ENCODE data around the gene NDUFS4. TPM values are rescaled to one million over a fixed set of nuclear protein-coding genes. Genes with fewer than 3 reads are reported as not detected.

Gene NDUFS4
- total RNA-seq, 4 donors from 2014 or later = 78.5 to 120 (median 90.3) TPM

- Histone ChIP-seq H3K4me3 (no peak overlapping the region), H3K36me3 (peaks cover 0 to 4% (median 0%) of the 10 kb centered on the region in 4 donors), H3K27ac (replicated peaks in 1 of 4) (no peak overlapping the region), H3K4me1 (no peaks in the 10 kb centered on the region), H3K27me3 (no peaks in the 10 kb centered on the region), H3K9me3 (no peaks in the 10 kb centered on the region)
- no peak for DNase-seq (ENCODE audit: extremely low spot score)
- 85% methylated on average over 3 of the region's 3 CpGs for WGBS
- TF ChIP-seq POLR2AphosphoS5 (IDR thresholded peaks at IDR 0.05) (no peak), POLR2A (IDR thresholded peaks at IDR 0.05; ENCODE audit: low read depth) (no peak), CTCF (IDR thresholded peaks at IDR 0.05) (no peak), EP300 (IDR thresholded peaks at IDR 0.05) (no peak)
- intact Hi-C loops (cut with DNase I) = no loop called here
Observed at GRCh38 chr5:53677632-53678031, 117.2 kb downstream of the NDUFS4 start.

- intact Hi-C loops (cut with DNase I) = no loop called here
- Histone ChIP-seq H3K27me3 (no peaks in the 10 kb centered on the region), H3K4me1 (no peaks in the 10 kb centered on the region), H3K36me3 (peaks cover 0 to 17% (median 4%) of the 10 kb centered on the region in 4 donors), H3K27ac (replicated peaks in 1 of 4) (no peak overlapping the region), H3K4me3 (no peak overlapping the region), H3K9me3 (no peaks in the 10 kb centered on the region)
- WGBS = 85% methylated on average over 3 of the region's 3 CpGs
- no peak for DNase-seq (ENCODE audit: extremely low spot score)
- TF ChIP-seq CTCF (IDR thresholded peaks at IDR 0.05) (no peak), POLR2AphosphoS5 (IDR thresholded peaks at IDR 0.05) (no peak), POLR2A (IDR thresholded peaks at IDR 0.05; ENCODE audit: low read depth) (no peak), EP300 (IDR thresholded peaks at IDR 0.05) (no peak)
Observed at GRCh38 chr5:53678981-53679660, 118.7 kb downstream of the NDUFS4 start.

- Histone ChIP-seq H3K36me3 (peaks cover 0 to 24% (median 15%) of the 10 kb centered on the region in 4 donors), H3K4me1 (no peaks in the 10 kb centered on the region), H3K27me3 (no peaks in the 10 kb centered on the region), H3K27ac (replicated peaks in 1 of 4) (no peak overlapping the region), H3K9me3 (no peaks in the 10 kb centered on the region), H3K4me3 (no peak overlapping the region)
- no peak for TF ChIP-seq POLR2AphosphoS5 (IDR thresholded peaks at IDR 0.05)
- no peak for TF ChIP-seq POLR2A (IDR thresholded peaks at IDR 0.05; ENCODE audit: low read depth)
- no peak for TF ChIP-seq CTCF (IDR thresholded peaks at IDR 0.05)
- TF ChIP-seq EP300 (IDR thresholded peaks at IDR 0.05) = no peak
- intact Hi-C loops (cut with DNase I) = no loop called here
- no peak for DNase-seq (ENCODE audit: extremely low spot score)
- WGBS = 100% methylated on average over 1 of the region's 1 CpG
Observed at GRCh38 chr5:53681079-53681478, 120.6 kb downstream of the NDUFS4 start.

GRCh38 chr5:53691014-53691413 lies 130.6 kb downstream of the NDUFS4 start:
- H3K9me3 ChIP-seq = peaks cover 0 to 60% (median 36%) of the 10 kb centered on the region in 4 donors
- no peak for DNase-seq (ENCODE audit: extremely low spot score)
- intact Hi-C loops (cut with DNase I) = no loop called here
- no peak overlapping the region for H3K27ac ChIP-seq (replicated peaks in 1 of 4)
- H3K36me3 ChIP-seq = peaks cover 0 to 6% (median 0%) of the 10 kb centered on the region in 4 donors
- no peaks in the 10 kb centered on the region for H3K27me3 ChIP-seq
- TF ChIP-seq POLR2AphosphoS5 (IDR thresholded peaks at IDR 0.05) (no peak), CTCF (IDR thresholded peaks at IDR 0.05) (no peak), POLR2A (IDR thresholded peaks at IDR 0.05; ENCODE audit: low read depth) (no peak), EP300 (IDR thresholded peaks at IDR 0.05) (no peak)
- H3K4me1 ChIP-seq = no peaks in the 10 kb centered on the region
- no peak overlapping the region for H3K4me3 ChIP-seq

Data from esophagus muscularis mucosa (tissue), 4 donors.